ENCODE measurements around the gene IMPA2. TPM values are rescaled to one million over a fixed set of nuclear protein-coding genes. Genes with fewer than 3 reads are reported as not detected.

IMPA2 gene
- total and polyA plus RNA-seq, 2 of the 13 experiments (the other 11 are each of a cell fraction or from before 2014, with no cell fraction given) = 37.8 to 71.8 TPM

- 0 out of 2 replicates have a peak, but pooled peaks have one; percentile 45 for TF ChIP-seq ZBTB25 (CRISPR knock-in tag; IDR thresholded peaks at IDR 0.05)
- TF ChIP-seq AFF4 (CRISPR knock-in tag; IDR thresholded peaks at IDR 0.05) = no peak
- no peak for TF ChIP-seq KAT2B (IDR thresholded peaks at IDR 0.05; ENCODE audit: borderline replicate concordance, low read depth, low read length)
- no peak for TF ChIP-seq ZNF225 (CRISPR knock-in tag; IDR thresholded peaks at IDR 0.05)
- TF ChIP-seq SNAI1 (CRISPR knock-in tag; IDR thresholded peaks at IDR 0.05; ENCODE audit: borderline replicate concordance) = 0 out of 2 replicates have a peak, but pooled peaks have one; percentile 81
- TF ChIP-seq ZNF576 (CRISPR knock-in tag; IDR thresholded peaks at IDR 0.05) = no peak
- TF ChIP-seq KMT2B (CRISPR knock-in tag; IDR thresholded peaks at IDR 0.05) = no peak
- TF ChIP-seq MED13 (CRISPR knock-in tag; IDR thresholded peaks at IDR 0.05) = no peak
- no peak for TF ChIP-seq ZFAT (CRISPR knock-in tag; conservative IDR thresholded peaks at IDR 0.05)
- TF ChIP-seq GATA4 (IDR thresholded peaks at IDR 0.05; ENCODE audit: borderline replicate concordance, low read depth) = peak; percentile 31; the same call in 1 of the 2 replicates
- TF ChIP-seq ZBTB34 (CRISPR knock-in tag; IDR thresholded peaks at IDR 0.05) = peak; percentile 91; the same call in 1 of the 2 replicates
- no peak for TF ChIP-seq IKZF4 (CRISPR knock-in tag; IDR thresholded peaks at IDR 0.05; ENCODE audit: borderline replicate concordance, low read depth, not compliant biosample characterization)
- TF ChIP-seq GLMP (CRISPR knock-in tag; IDR thresholded peaks at IDR 0.05; ENCODE audit: borderline replicate concordance) = no peak
- TF ChIP-seq AHDC1 (CRISPR knock-in tag; IDR thresholded peaks at IDR 0.05; ENCODE audit: borderline replicate concordance) = peak; percentile 94; the same call in 1 of the 2 replicates
- TF ChIP-seq ZFP36L1 (CRISPR knock-in tag; IDR thresholded peaks at IDR 0.05) = no peak
These were observed 27.0 kb downstream of the IMPA2 start (continued) for GRCh38 chr18:12008181-12008767.

Measured in HepG2 (cell line).